Sigmoid colon (tissue), 4 donors: ENCODE results near the gene ZSWIM6.

ENCODE experiments used
- CTCF ChIP-seq, 4 experiments: fragments of 450-650 bp in 3 of 4; fragments of 200-600 bp in 1 of 4; IDR thresholded peaks; one replicate each; pipeline ENCODE4 v1.5.1; 2016 to 2019; ENCODE audit warnings: antibody characterized with exemption in 4 of 4, mild to moderate bottlenecking in 3 of 4, moderate library complexity in 2 of 4
- EP300 ChIP-seq, 4 donors: sonication (generic); formaldehyde crosslinking; IDR thresholded peaks; one replicate each; pipeline ENCODE4 v1.6.1; 2017; ENCODE audit warnings: antibody characterized with exemption in 4 of 4
- POLR2A ChIP-seq, 2 donors: fragments of 450-650 bp; IDR thresholded peaks; one replicate each; pipeline ENCODE4 v1.6.1; 2016; ENCODE audit warnings: antibody characterized with exemption in 2 of 2, mild to moderate bottlenecking in 2 of 2, moderate library complexity in 2 of 2
- POLR2AphosphoS5 ChIP-seq, 4 donors: sonication (generic); formaldehyde crosslinking; IDR thresholded peaks; one replicate each; pipeline ENCODE4 v1.6.1; 2017; ENCODE audit warnings: antibody characterized with exemption in 4 of 4

GRCh38 chr5:61532983-61533382 is 200.9 kb downstream of the ZSWIM6 start:
- TF ChIP-seq POLR2A (IDR thresholded peaks at IDR 0.05) = no peak
- TF ChIP-seq CTCF (IDR thresholded peaks at IDR 0.05) = no peak
- no peak for TF ChIP-seq POLR2AphosphoS5 (IDR thresholded peaks at IDR 0.05)
- TF ChIP-seq EP300 (IDR thresholded peaks at IDR 0.05) = no peak
